Measurements from ENCODE around the gene OR1N2. TPM values are rescaled to one million over a fixed set of nuclear protein-coding genes. Genes with fewer than 3 reads are reported as not detected.

OR1N2 gene
- total and polyA plus RNA-seq, 2 of the 4 experiments (the other 2 are of a cell fraction): not detected

GRCh38 chr9:122562134-122562760 is 9.3 kb downstream of the OR1N2 start:
- dilution Hi-C loops (cut with HindIII; ENCODE audit: low sequenced_read_pairs, unreplicated experiment): no loop called here

More at GRCh38 chr9:122562134-122562760, 9.3 kb downstream of the OR1N2 start:
- H3K56ac ChIP-seq (ENCODE audit: extremely low read depth, insufficient read depth, low read length): no peak overlapping the region
- POLR2A ChIA-PET (ENCODE audit: unreplicated experiment): no interaction called here
- H4K20me1 ChIP-seq (ENCODE audit: insufficient read depth, low read length): no peaks in the 10 kb centered on the region
- no peak overlapping the region for H2AFZ ChIP-seq (replicated peaks; ENCODE audit: low read length, poor library complexity)
- no peak overlapping the region for H2AK9ac ChIP-seq (replicated peaks; ENCODE audit: low read depth, low read length, poor library complexity)
- no peak overlapping the region for H2BK15ac ChIP-seq (ENCODE audit: low read depth, low read length)
- no peak overlapping the region for H4K91ac ChIP-seq (ENCODE audit: insufficient read depth, low read depth, low read length)
- H4K8ac ChIP-seq (ENCODE audit: low read depth in 2 of 2, low read length in 2 of 2): no peak overlapping the region
- no peak overlapping the region for H4K5ac ChIP-seq (ENCODE audit: low read depth, low read length)
- no peak overlapping the region for H3K18ac ChIP-seq (ENCODE audit: low read depth, low read length)
- CTCF ChIA-PET: interaction anchor here (0.8 kb wide), 1 partner anchor 18 kb away, joined by 4 read pairs; no protein-coding TSS in a partner anchor
- H3K79me1 ChIP-seq (ENCODE audit: low read depth in 1 of 2, low read length in 2 of 2): no peaks in the 10 kb centered on the region
- no peaks in the 10 kb centered on the region for H3K9me3 ChIP-seq (ENCODE audit: control insufficient read depth, insufficient read depth, low read length)
- in situ Hi-C loops (cut with MboI; ENCODE audit: low sequenced_read_pairs): no loop called here
- ATAC-seq (ENCODE audit: low read depth) (peak; percentile 54; the same call in 1 of the 2 replicates), DNase-seq (no peak)
- no peak overlapping the region for H3K14ac ChIP-seq (replicated peaks; ENCODE audit: low read depth, low read length)
- H2AK5ac ChIP-seq (ENCODE audit: low read depth, low read length): no peak overlapping the region
- TF ChIP-seq MAFK (IDR thresholded peaks at IDR 0.05; ENCODE audit: low read depth, low read length) (no peak), CHD1 (IDR thresholded peaks at IDR 0.05; ENCODE audit: low read depth, low read length) (no peak), RCOR1 (IDR thresholded peaks at IDR 0.05; ENCODE audit: insufficient replicate concordance, low read length) (no peak), MAZ (IDR thresholded peaks at IDR 0.05; ENCODE audit: borderline replicate concordance, low read depth, low read length) (no peak), FOS (IDR thresholded peaks at IDR 0.05; ENCODE audit: low read depth, low read length) (no peak), MXI1 (IDR thresholded peaks at IDR 0.05; ENCODE audit: borderline replicate concordance, low read depth, low read length) (no peak), BHLHE40 (IDR thresholded peaks at IDR 0.05; ENCODE audit: low read depth, low read length) (no peak), ELK1 (IDR thresholded peaks at IDR 0.05; ENCODE audit: borderline replicate concordance, low read depth, low read length) (no peak), CEBPB (IDR thresholded peaks at IDR 0.05; ENCODE audit: low read depth, low read length) (no peak), RFX5 (IDR thresholded peaks at IDR 0.05; ENCODE audit: low read depth, low read length) (no peak)
- H3K9ac ChIP-seq (ENCODE audit: low read depth, low read length): no peak overlapping the region
- intact Hi-C loops (cut with micrococcal nuclease): no loop called here
- H2BK5ac ChIP-seq (ENCODE audit: low read depth, low read length, poor library complexity, severe bottlenecking): no peak overlapping the region
- no peak overlapping the region for H3K27ac ChIP-seq (ENCODE audit: insufficient read depth, low read length)
- H3K4me2 ChIP-seq (ENCODE audit: low read depth, low read length): no peak overlapping the region
- H3K4me1 ChIP-seq (ENCODE audit: control insufficient read depth, insufficient read depth, low read length): no peaks in the 10 kb centered on the region
- no TSS peak for BruUV-seq (replicated peaks)
- no peak overlapping the region for H3K4me3 ChIP-seq (ENCODE audit: insufficient read depth, low read depth, low read length)
- H3K9me1 ChIP-seq (ENCODE audit: insufficient read depth, low read length): no peaks in the 10 kb centered on the region
- H2BK120ac ChIP-seq (ENCODE audit: low read depth, low read length): no peak overlapping the region
- H2BK20ac ChIP-seq (ENCODE audit: low read depth, low read length): no peak overlapping the region
- 0% methylated on average over 1 of the region's 9 CpGs; no CpG with 5 or more reads in 1 of the 2 experiments for WGBS, 2 experiments (ENCODE audit: extremely low coverage in 2 of 2, insufficient read length in 1 of 2)
- H3K36me3 ChIP-seq (ENCODE audit: control insufficient read depth, insufficient read depth, low read length): no peaks in the 10 kb centered on the region
- no peak overlapping the region for H3K4ac ChIP-seq (ENCODE audit: low read depth, low read length)
- peaks cover 3% of the 10 kb centered on the region for H3K27me3 ChIP-seq (ENCODE audit: control insufficient read depth, insufficient read depth, low read length)
- no peak overlapping the region for H3K23ac ChIP-seq (ENCODE audit: low read depth, low read length)
